Activated CD4-positive, alpha-beta T cell treated with anti-CD3 and anti-CD28 coated beads, Interleukin-2, amount 50 U/mL, for 1 hour (primary cell): ENCODE data around the gene E2F2.
"Not testable (repeated sequence)": the region's sequence is repeated elsewhere in the genome, so short reads cannot be mapped to it uniquely, and the experiment has no call there.

Source experiments
- DNase-seq: peaks from one replicate; pipeline ENCODE4 v3.0.0-alpha.2; 2020

Gene E2F2

DNA sequence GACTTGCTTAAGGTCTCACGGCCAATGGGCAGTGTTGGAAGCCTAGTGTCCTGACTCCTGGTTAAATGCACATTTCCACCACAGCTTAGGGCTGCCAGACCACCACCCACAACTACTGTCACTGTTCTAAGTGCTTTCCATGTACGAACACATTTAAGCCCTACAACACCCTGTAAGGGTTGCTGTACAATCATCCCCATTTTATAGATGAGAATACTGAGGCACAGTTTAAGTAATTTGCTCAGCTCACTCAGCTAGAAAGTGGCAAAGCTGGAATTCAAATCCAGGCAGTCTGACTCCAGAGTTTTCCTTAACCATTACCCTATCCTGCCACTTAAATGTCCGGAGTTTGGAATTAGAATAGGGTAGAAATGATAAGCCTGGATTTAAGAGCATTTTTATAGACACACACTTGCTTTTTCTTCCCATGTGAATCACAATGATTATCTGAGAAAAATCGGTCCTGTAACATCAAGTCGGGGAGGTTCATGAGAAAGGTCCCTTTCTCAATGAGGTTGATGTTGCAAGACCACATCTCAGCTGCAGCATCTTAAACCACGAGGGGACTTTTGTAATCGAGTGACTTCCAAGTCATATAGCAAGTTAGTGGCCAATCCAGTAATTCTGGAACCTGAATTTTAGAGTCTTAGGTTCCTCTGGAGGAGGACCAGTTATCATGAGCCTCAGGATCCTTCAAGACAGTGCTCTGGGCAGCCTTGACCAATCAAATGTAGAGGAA, 8.6 kb downstream of the E2F2 start:
- no peak for DNase-seq

DNA sequence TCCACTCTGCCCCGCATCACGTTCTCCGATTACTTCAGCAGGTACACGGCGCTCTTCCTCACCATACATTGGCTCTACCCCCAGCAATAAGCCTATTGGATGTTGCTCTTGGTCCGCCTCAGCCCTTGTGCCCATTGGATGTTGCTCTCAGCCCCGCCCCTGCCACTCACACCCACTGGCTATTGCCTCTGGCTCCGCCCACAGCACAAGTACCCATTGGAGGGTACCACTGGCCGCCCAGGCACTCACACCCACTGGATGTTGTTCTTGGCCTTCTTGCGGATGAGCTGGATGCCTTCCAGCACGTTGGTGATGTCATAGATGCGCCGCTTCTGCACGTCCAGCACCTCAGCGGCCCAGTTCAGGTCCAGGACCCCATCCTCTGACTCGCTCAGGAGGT, 9.4 kb downstream of the E2F2 start:
- DNase-seq, result no peak

DNA sequence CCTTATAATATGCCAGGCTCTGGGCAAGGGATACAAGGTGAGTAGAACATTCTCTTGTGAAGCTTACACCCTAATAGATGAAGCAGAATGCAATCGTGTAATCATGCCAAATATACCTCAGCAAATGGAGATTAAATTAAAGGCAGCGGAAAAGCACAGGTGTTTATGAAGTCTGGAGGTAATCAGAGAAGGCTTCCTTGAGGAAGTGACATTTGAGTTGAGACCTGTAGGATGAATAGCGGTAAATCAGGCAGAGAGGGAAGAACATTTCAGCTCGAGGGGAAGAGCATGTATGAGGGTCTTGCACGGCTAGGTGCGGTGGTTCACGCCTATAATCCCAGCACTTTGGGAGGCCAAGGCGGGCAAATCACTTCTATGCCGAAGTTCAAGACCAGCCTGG, 13.5 kb downstream of the E2F2 start:
- no peak for DNase-seq

DNA sequence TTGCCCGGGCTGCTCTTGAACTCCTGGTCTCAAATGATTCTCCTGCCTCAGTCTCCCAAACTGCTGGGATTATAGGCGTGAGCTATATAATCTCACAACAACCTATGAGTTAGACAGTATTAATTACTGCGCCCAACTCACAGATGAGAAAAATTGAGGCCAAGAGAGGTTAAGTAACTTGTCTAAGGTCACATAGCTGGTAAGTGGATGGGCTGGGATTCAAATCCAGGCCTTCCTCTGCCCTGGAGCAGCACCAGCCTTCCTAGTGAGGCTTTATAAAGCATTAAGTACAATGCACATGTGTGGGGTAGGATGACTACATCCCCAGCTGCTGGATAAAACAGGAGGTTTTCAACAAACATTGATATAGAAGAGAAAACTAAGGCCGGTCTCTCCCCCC, 15.1 kb downstream of the E2F2 start:
- no peak for DNase-seq

DNA sequence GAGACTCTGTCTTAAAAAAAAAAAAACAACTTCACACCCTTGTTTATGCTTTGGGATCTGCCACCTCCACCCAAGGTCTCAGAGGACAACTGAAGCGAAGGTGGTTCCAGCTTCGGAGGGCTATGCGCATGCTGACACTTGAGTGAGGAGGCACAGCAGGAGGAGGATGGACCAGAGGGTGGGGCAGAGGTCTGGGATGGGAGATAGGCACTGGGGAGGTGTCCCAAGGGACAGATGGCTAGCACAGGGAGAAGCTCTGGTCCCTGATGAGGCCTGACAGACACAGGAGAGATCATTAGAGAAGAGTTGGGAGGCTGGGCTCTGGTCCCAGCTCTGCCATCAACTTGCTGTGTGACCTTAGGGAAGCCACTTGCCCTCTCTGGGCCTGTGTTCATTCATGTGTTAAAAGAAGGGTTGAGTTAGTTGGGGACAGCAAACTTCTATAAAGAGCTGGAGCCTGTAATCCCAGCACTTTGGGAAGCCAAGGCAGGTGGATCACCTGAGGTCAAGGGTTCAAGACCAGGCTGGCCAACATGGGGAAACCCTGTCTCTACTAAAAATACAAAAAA, 16.8 kb downstream of the E2F2 start:
- DNase-seq, result no peak

DNA sequence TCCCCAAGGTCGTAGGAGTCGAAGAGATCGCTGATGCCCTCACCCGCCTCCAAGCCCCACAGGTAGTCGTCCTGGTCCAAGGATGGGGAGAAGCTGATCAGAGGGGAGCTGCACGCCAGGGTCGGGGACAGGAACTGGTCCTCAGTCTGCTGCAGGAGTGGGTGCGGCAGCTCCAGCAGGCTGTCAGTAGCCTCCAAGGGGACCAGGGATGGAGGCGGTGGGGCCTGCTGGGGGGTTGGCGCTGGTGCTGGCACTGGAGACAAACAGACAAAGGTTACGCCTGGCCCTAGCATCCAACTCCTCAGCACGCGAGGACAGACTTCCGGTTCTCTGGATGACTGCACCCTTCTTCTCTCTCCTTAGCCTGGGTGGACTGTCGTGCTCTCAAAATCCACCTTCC, 21.1 kb downstream of the E2F2 start:
- no peak for DNase-seq

DNA sequence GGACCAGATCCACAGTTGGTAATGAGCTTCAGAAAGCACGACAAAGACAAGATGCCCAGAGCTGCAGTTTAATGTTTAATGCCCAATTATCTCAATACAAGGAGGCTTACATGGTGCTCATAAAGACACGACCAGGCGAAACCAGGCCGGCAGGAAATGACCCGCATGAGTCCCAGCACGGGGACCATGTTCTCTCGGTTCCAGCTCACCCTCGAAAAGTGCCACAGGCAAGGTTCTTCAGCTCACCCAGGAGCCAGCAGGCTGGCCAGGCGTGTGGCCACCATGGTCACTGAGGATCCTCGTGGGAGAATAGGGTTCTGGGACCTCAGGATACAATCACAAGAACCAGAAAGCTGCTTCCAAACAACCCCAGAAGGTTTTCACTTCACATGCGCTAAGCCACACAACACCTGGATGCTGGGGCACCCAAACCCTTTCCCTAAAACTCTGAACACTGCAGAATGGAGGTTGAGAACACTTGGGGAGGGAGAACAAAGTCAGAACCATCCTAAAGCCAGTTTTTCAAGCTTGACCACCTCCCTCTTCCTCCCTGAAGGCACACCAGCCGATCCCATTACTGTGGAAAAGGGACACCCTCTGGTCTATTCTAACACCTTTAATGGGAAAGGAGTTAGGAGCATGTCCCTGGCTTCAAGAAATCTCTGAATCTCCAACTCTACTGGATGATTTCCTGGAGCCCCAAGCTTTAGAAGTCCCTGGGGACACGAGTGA, 24.5 kb downstream of the E2F2 start:
- no peak for DNase-seq

DNA sequence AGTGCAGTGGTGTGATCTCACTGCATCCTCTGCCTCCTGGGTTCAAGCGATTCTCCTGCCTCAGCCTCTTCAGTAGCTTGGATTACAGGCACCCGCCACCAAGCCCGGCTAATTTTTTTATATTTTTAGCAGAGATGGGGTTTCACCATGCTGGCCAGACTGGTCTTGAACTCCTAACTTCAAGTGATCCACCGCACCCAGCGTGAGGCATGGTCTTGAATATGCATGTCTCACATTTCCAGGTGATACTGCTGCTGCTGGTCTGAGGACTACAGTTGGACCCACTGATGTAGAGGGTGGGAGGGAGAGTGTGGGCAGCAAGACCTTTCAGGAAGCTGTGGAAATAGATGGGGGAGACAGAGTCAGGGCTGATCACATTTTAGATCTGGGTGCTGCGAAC, 25.2 kb downstream of the E2F2 start:
- DNase-seq, result no peak

DNA sequence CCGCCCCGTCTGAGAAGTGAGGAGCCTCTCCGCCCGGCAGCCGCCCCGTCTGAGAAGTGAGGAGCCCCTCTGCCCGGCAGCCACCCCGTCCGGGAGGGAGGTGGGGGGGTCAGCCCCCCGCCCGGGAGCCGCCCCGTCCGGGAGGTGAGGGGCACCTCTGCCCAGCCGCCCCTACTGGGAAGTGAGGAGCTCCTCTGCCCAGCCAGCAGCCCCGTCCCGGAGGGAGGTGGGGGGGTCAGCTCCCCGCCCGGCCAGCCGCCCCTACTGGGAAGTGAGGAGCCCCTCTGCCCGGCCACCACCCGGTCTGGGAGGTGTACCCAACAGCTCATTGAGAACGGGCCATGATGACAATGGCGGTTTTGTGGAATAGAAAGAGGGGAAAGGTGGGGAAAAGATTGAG, 26.9 kb downstream of the E2F2 start:
- DNase-seq, result not testable (repeated sequence)

DNA sequence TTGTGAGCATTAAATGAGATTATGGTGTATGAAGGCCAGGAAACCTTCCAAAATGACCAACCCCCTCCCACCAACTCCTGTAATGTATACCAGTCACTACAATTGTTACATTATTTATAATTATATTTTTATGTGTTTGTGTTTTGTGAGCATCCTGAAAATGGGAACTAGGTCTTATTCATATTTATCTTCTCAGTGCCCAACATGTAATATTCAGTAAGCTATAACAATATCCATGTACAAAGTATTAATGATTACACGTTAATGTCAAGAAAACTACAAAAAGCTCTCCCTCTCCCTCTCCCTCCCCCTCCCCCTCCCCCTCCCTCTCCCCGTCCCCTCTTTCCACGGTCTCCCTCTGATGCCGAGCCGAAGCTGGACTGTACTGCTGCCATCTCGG, 28.1 kb downstream of the E2F2 start:
- no peak for DNase-seq

DNA sequence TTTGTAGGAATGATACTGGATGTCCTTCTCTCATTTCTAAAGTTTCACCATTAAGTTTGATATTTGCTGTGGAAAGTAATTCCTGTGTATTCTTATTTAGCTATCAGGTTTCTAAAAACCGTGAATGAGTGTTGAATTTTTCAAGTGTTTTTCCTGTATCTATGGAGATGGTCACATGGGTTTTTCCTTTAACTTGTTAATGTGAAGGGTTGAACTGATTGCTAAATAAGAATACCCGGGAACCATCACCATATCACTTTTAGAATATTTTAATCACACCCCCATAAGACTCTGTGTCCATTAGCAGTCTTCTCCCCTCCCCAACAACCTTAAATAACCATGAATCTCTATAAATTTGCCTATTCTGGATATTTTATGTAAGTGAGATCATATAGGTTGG, 30.6 kb downstream of the E2F2 start:
- DNase-seq, result no peak

DNA sequence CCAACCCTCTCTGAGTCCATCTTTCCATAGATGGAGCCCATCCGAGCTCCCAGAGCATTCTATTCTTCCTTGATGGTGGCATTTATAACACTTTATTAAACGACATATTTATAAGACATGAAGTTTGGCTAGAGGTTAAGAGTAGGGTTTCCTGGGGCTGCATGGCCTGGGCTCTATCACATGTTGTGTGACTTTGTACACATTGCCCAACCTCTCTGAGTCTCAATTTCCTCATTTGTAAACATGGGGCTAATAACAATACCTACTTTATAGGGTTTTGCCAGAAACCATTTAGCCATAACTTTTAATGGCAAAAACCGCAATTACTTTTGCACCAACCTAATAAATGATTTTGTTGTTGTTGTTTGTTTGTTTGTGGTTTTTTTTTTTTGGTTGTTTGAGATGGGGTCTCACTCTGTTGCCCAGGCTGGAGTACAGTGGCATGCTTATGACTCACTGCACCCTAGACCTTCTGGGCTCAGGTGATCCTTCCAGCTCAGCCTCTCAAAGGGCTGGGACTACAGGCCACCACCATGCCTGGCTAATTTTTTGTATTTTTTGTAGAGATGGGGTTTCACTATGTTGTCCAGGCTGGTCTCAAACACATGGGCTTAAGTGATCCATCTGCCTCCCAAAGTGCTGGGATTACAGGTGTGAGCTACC, 33.1 kb downstream of the E2F2 start:
- no peak for DNase-seq

DNA sequence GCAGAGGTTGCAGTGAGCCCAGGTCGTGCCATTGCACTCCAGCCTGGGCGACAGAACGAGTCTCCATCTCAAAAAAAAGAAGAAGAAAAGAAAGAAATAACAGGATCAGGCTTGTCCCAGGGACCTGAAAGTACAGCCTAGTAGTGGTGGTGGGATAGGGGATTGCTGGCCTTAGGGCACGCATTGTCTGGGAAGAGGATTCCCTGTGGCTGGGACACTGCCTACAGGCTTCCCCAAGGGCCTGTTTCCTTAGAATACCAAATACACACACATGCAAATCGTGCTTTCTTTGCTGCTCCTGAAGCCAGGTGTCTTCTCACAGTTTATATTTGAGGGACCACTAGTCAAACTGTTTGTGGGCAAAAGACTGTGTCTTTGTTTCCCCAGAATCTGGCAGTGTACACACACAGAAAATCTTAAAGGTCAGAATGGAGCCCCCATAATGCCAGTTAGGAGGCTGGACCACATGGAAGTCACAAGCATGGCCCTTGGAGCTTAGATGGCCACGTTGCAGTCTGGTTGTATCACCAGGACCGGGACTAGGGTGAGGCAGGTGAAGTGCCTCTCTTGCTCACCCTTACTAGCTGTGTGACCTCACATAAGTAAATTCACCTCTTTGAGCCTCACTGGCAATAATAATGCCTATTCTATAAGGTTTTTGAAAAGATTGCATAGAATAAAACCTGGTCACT, 34.4 kb downstream of the E2F2 start:
- DNase-seq, result no peak

DNA sequence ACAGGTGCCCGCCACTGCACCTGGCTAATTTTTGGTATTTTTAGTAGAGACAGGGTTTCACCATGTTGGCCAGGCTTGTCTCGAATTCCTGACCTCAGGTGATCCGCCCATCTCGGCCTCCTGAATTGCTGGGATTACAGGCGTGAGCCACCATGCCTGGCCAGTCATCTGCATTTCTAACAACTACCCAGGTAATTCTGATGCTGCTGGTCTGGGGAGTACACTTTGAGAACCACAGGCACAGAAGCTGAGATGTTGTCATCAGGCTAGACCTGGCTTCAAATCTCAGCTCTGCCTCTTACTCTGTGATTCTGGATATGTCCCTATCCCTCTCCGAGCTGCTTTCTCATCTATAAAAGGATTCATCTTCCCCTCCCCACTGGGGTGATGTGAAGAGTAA, 36.2 kb downstream of the E2F2 start:
- not testable (repeated sequence) for DNase-seq

DNA sequence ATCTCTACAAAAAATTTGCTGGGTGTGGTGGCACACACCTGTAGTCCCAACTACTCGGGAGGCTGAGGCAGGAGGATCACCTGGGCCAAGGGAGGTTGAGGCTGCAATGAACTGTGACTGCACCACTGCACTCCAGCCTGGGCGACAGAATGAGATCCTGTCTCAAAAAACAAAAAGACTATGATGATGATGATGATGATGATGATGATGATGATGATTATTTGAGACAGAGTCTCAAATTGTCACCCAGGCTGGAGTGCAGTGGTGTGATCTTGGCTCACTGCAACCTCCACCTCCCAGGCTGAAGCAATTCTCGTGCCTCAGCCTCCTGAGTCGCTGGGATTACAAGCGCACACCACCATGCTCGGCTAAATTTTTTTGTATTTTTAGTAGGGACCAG, 38.3 kb downstream of the E2F2 start:
- DNase-seq, result not testable (repeated sequence)

DNA sequence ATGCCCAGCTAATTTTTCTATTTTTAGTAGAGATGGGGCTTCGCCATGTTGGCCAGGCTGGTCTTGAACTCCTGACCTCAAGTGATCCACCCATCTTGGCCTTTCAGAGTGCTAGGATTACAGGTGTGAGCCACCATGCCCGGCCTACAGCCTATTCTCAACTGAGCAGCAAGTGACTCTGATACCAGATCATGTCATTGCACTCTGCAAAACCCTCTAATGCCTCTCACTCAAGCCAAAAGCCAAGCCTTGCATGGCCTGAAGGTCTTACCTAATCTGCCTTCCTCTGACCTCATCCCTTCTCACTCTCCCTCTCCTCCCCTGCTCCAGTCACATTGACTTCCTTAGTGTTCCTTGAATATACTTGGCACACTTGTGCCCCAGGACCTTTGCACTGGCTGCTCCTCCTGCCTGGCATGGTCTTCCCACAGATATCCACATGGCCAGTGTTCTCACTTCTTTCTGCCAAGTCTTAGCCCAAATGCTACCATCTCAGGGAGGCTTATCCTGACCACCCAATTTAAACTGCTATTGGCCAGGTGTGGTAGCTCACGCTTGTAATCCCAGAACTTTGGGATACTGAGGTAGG, 38.8 kb downstream of the E2F2 start:
- no peak for DNase-seq

DNA sequence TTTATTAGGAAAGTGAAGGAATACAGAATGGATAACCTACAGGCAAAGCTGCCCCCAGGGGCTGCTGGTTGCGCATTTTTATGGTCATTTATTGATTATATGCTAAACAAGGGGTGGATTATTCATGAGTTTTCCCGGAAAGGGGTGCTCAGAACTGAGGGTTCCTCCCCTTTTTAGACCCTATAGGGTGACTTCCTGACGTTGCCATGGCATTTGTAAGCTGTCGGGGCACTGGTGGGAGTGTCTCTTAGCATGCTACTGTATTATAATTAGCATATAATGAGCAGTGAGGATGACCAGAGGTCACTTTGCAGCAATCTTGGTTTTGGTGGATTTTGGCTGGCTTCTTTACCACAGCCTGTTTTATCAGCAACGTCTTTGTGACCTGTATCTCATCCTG, 41.2 kb downstream of the E2F2 start:
- no peak for DNase-seq

DNA sequence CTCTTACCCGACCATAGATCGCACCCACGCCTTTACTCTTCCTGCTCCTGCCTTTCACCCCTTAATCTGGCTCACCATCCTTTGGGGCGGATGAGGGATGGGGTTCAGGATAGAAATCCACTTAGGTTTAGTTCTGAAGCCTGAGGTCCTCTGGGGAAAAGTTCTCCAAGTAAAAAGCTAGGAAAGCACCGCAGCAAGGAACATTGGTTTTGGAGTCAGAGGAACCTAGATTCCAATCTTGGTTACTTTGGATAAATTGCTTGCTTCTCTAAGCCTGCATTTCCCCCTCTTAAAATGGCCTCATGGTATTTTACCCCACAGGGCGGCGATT, 46.1 kb downstream of the E2F2 start:
- no peak for DNase-seq

DNA sequence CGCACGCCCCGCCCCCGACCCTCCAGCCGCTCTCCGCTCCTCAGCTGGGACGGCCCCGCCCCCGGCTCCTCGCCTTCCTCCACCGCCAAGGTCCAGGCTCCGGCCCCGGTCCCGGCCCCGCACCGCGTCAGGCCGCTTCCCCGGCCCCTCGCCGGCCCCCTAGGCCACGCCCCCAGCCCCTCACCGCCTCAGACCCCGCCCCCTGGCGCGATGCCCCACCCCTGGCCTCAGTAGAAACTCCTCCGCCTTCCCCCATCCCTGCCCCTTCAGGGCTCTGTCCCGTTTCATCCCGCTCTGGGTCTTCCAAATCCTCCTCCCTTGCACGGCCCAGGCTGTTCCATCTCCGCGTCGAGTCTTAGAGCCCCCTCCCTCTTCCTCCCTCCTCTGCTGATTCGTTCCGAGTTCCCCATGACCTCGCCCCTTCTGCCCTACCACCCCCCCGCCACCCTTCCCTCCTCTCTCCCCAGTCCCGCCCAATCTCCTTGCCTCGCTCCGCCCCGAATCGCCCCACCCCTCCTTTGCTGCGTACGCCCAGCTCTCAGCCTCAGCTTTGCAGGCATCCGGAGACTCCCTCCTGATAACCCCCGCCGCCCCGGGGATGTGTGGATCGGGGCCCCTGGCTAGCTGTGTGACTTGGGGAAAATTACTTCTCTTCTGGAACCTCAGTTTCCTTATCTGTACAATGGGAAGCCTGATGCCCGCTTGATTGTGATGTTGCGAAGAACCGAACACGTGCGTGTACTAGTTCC, 46.6 kb downstream of the E2F2 start:
- peak; percentile 93 for DNase-seq

DNA sequence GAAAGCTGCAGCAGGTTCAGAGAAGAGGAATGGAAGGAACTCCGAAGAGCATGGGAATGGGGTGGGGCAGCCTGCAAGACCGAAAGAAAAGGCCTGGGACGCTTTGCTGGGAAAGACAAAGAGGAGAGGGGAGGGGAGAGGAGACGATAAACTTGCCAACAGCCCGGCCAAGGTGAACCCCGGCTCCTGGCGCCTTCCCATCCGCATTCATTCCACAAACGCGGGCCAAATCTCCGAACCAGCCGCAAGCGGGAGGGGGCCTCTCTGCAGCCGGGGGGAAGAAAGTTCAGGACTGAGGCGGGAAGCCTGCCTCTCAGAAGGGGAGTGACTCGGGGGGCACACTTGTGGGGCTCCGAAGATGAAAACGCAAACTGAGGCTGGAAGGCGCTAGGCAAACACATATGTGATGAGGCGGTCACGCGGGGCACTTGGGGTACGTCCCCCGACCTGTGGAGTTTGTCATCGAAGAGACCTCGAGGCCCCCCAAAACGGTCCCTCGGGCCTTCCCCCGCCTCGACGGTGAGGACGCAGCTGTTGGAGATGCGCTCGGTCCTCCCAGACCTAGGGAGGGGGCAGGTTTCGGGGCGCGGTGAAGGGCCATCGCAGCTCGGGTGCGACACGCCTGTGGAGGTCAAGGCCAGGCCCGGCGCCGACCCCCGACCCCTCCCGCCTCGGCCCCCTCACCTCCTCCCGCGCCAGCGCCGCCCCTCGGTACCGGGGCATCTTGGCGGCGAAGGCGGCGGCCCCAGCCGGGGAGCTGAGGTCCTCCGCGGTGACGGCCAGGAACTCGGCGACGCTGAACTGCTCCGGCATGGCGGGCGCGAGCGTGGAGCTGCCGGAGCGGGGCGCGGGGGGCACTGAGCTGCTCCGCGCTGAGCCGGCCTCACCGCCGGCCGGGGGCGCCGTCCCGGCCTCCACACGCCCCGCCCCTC, 47.4 kb downstream of the E2F2 start, which contains the start of gene ASAP3:
Gene ASAP3, minus strand, starts transcription at position 859 of the 932 bp plus-strand sequence. Its CDS starts 46 bp downstream, at position 813.
- DNase-seq, result peak; percentile 2

DNA sequence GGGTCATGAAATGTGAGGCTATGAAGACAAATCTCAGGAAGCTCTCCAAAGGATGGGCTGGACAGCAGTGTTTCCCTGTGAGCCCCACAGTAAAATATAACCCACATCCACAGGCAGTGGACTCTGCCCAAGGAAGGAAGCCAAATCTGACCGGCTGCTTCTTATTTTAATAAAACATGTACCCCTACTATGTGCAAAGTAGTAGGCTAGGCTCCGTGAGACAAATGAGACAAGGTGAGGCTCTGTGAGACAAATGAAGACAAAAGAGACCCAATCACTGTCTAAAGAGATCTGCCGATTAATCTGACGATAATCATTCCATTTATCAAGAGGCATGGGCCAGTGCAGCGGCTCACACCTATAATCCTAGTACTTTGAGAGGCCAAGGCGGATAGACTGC, 49.1 kb downstream of the E2F2 start:
- DNase-seq, result no peak
